GM23338 (cell line): ENCODE results near the gene CCDC91.

Source experiments
- EZH2 ChIP-seq: fragments of 200-600 bp; sonication (generic); IDR thresholded peaks from one replicate; pipeline ENCODE4 v1.8.0; 2017; ENCODE audit warnings: antibody characterized with exemption, mild to moderate bottlenecking, low read depth; ENCODE audit not compliant: unreplicated experiment
- EZH2phosphoT487 ChIP-seq: fragments of 200-600 bp; sonication (generic); IDR thresholded peaks from one replicate; pipeline ENCODE4 v1.8.1; 2018; ENCODE audit warnings: antibody characterized with exemption; ENCODE audit not compliant: unreplicated experiment
- TF ChIP-seq, protein P1 (sequence below), 2 experiments: fragments of 200-600 bp in 1 of 2; sonication (generic) in 1 of 2; conservative IDR thresholded peaks; 2 replicates each; pipeline versions ENCODE4 v1.5.1 to v1.6.1; 2016 to 2017; ENCODE audit warnings: antibody characterized with exemption in 2 of 2, low read depth in 2 of 2, mild to moderate bottlenecking in 2 of 2, moderate library complexity in 1 of 2

GRCh38 chr12:28234444-28234843 lies 44.2 kb downstream of the CCDC91 start:
- TF ChIP-seq EZH2, result no peak
- TF ChIP-seq, protein P1, sequence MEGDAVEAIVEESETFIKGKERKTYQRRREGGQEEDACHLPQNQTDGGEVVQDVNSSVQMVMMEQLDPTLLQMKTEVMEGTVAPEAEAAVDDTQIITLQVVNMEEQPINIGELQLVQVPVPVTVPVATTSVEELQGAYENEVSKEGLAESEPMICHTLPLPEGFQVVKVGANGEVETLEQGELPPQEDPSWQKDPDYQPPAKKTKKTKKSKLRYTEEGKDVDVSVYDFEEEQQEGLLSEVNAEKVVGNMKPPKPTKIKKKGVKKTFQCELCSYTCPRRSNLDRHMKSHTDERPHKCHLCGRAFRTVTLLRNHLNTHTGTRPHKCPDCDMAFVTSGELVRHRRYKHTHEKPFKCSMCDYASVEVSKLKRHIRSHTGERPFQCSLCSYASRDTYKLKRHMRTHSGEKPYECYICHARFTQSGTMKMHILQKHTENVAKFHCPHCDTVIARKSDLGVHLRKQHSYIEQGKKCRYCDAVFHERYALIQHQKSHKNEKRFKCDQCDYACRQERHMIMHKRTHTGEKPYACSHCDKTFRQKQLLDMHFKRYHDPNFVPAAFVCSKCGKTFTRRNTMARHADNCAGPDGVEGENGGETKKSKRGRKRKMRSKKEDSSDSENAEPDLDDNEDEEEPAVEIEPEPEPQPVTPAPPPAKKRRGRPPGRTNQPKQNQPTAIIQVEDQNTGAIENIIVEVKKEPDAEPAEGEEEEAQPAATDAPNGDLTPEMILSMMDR (conservative IDR thresholded peaks at IDR 0.05; ENCODE audit: low read depth in 2 of 2), result no peak
- no peak for TF ChIP-seq EZH2phosphoT487
